Lung (tissue), 12 donors: ENCODE measurements around the gene PGAP2. TPM values are rescaled to one million over a fixed set of nuclear protein-coding genes. Genes with fewer than 3 reads are reported as not detected.
"Not testable (repeated sequence)": the region's sequence is repeated elsewhere in the genome, so short reads cannot be mapped to it uniquely, and the experiment has no call there.

Experiments used
- ATAC-seq: fragments of 200-7000 bp; cut with Tn5 transposase; one replicate; pipeline ENCODE4 v1.9.1; 2020; ENCODE audit warnings: moderate number of reproducible peaks; ENCODE audit not compliant: insufficient read depth, low FRiP score
- DNase-seq, 3 donors: peaks; one replicate each; pipeline ENCODE4 v3.0.0-alpha.2; 2013 to 2017
- H3K27ac ChIP-seq, 2 donors: one replicate each; pipeline ENCODE4 v1.5.1; 2013; ENCODE audit warnings: mild to moderate bottlenecking in 2 of 2, moderate library complexity in 2 of 2, control low read depth in 1 of 2, inconsistent platforms in 1 of 2, low read depth in 1 of 2, low read length in 1 of 2
- H3K27me3 ChIP-seq, 3 donors: one replicate each; pipeline ENCODE4 v1.5.1; 2013; ENCODE audit warnings: low read length in 2 of 3; ENCODE audit not compliant: control insufficient read depth in 3 of 3, insufficient read depth in 3 of 3
- H3K36me3 ChIP-seq, 4 donors: one replicate each; pipeline ENCODE4 v1.5.1; 2013; ENCODE audit warnings: low read length in 4 of 4, mild to moderate bottlenecking in 1 of 4, moderate library complexity in 1 of 4; ENCODE audit not compliant: control insufficient read depth in 4 of 4, insufficient read depth in 4 of 4
- H3K4me1 ChIP-seq, 5 donors: one replicate each; pipeline ENCODE4 v1.5.1; 2013; ENCODE audit warnings: low read length in 5 of 5, mild to moderate bottlenecking in 2 of 5, moderate library complexity in 1 of 5; ENCODE audit not compliant: control insufficient read depth in 5 of 5, insufficient read depth in 5 of 5
- H3K4me3 ChIP-seq: one replicate; pipeline ENCODE4 v1.5.1; 2013; ENCODE audit warnings: mild to moderate bottlenecking, control low read depth, moderate library complexity
- H3K9ac ChIP-seq, 2 donors: one replicate each; pipeline ENCODE4 v1.5.1; 2013; ENCODE audit warnings: low read length in 2 of 2, control low read depth in 1 of 2; ENCODE audit not compliant: insufficient read depth in 1 of 2
- H3K9me3 ChIP-seq, 4 donors: one replicate each; pipeline ENCODE4 v1.5.1; 2013; ENCODE audit warnings: low read length in 3 of 4, mild to moderate bottlenecking in 1 of 4, moderate library complexity in 1 of 4; ENCODE audit not compliant: control insufficient read depth in 4 of 4, insufficient read depth in 3 of 4
- CTCF ChIP-seq: IDR thresholded peaks from 2 replicates; pipeline ENCODE4 v1.5.1; 2012; ENCODE audit warnings: mild to moderate bottlenecking; ENCODE audit errors: control extremely low read depth, extremely low read depth
- WGBS, 2 donors: extraction: QIAGEN DNeasy Blood & Tissue Kit; methylation state at CpG; one replicate each; pipeline ENCODE4 v1.1.7; 2013; 5-methylcytosine and 5-hydroxymethylcytosine counted together
- polyA plus RNA-seq, 2 donors: library from polyadenylated mRNA; stranded (reverse); fragments of 200-250 nt; gene quantifications; one replicate each; pipeline ENCODE4 v1.2.1, GENCODE V29; 2013
- total RNA-seq, 2 donors: library from RNA; depleted of rRNA in 1 of 2; stranded (reverse); fragments of >200 nt in 1 of 2; gene quantifications; one replicate each; pipeline ENCODE4 v1.2.1, GENCODE V29; 2014 to 2021
- donor health status: control.
- donor health status: control.
- donor health status: Bipolar disorder and iron deficiency.
- donor health status: healthy.
- donor health status: DM: yes; HTN: yes; CAD: no.

The PGAP2 gene
- total and polyA plus RNA-seq, 4 donors: 17.5 to 23.6 (median 20.9) TPM

DNA sequence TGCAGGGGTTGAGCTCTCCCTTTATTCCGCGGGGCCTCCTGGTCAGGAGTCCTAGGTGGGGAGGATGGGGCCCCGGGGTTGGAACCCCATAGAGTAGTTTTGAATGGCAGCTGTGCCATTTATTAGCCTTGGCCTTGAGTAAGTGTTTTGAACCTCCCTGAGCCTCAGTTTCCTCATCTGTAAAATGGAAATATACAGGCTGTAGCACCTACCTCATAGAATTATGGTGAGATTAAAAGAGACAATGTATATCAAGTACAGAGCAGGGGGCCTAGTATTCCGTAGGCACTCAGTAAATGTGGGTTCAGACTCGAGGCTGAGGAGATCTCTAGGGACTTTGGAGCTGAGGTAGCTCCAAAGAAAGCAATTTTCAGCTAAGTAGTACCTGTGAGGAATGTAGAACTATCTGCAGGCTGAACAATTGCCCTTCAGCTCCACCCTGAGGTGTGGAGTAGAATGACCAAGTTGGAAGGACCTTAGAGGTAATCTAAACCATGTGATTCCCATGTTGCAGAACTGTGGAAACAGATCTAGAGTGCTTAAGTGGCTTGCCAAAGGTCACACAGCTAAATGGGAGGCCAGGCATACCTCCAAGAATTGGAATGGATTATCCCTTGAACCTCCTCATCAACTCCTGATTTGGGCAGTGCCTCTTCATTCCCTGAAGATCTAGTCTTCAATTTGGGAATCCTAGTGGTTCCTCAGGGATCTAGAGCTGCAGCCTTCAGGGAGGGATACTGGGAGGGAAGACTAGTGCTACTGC is 682 bp downstream of the PGAP2 start:
- H3K9ac ChIP-seq: peak overlapping the region; percentile 31 to 48
- H3K9me3 ChIP-seq: no peaks in the 10 kb centered on the region
- H3K4me3 ChIP-seq: peak overlapping the region; percentile 67
- H3K27ac ChIP-seq: peak overlapping the region; percentile 2 to 68
- no peaks in the 10 kb centered on the region for H3K36me3 ChIP-seq
- WGBS, 2 donors: 17 to 27% methylated on average over 5 of the region's 5 CpGs
- peak; percentile 84 for ATAC-seq
- H3K27me3 ChIP-seq: no peaks in the 10 kb centered on the region
- peak in 2 of 3 donors; percentile 43 to 59 for DNase-seq
- peaks cover 0 to 10% (median 2%) of the 10 kb centered on the region in 5 donors for H3K4me1 ChIP-seq
- TF ChIP-seq CTCF: peak; percentile 31

- Histone ChIP-seq H3K36me3 (no peaks in the 10 kb centered on the region), H3K9ac (no peak overlapping the region), H3K4me1 (peaks cover 0 to 10% (median 2%) of the 10 kb centered on the region in 5 donors), H3K4me3 (no peak overlapping the region), H3K27me3 (no peaks in the 10 kb centered on the region), H3K9me3 (no peaks in the 10 kb centered on the region), H3K27ac (no peak overlapping the region)
- no peak for TF ChIP-seq CTCF
- WGBS, 2 donors: 85 to 100% methylated on average over 1 of the region's 1 CpG
- no peak for DNase-seq
- no peak for ATAC-seq
Observed at GRCh38 chr11:3809624-3809928, 1.2 kb downstream of the PGAP2 start.

DNA sequence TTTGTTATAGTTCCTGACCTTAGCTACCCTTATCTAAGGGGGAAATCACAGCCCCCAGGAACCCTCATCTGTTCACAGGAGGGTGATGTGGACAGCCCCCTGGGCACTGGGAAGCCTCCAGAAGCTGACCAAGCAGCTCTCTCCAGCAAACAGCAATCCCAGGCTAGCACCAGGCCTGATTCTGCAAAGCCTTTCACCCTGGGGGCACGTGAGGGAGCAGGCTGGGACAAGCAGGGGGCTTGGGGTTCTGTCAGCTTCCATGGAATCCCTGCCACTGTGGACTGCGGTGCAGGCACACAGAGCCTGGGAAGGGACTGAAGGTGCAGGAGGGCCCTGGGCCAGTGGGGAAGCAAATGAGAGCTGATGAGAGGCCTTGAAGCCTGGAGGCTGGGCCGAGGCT is 2.1 kb downstream of the PGAP2 start:
- peak overlapping the region in 1 of 2 donors; percentile 47 for H3K27ac ChIP-seq
- DNase-seq (no peak), ATAC-seq (no peak)
- TF ChIP-seq CTCF: no peak
- no peaks in the 10 kb centered on the region for H3K9me3 ChIP-seq
- H3K4me3 ChIP-seq: no peak overlapping the region
- peaks cover 0 to 15% (median 3%) of the 10 kb centered on the region in 5 donors for H3K4me1 ChIP-seq
- WGBS, 2 donors: 90 to 92% methylated on average over 3 of the region's 3 CpGs
- no peaks in the 10 kb centered on the region for H3K36me3 ChIP-seq
- H3K9ac ChIP-seq: no peak overlapping the region
- H3K27me3 ChIP-seq: no peaks in the 10 kb centered on the region

DNA sequence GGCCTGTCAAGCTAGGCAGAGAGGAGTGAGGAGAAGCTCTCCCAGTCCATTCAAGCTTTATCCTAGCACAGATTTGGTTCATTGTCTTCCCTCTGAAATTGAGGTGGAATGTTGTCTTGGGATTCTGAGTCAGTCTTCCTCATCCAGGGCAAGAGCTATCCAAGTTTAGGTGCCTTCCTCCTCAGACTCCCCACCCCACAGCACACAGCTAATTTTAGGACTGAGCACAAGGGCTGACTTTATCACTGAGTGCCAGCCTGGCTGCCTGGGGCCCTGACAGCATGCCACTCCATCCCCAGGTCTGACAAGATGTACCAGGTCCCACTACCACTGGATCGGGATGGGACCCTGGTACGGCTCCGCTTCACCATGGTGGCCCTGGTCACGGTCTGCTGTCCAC is 2.6 kb downstream of the PGAP2 start:
- no peak overlapping the region for H3K9ac ChIP-seq
- no peaks in the 10 kb centered on the region for H3K36me3 ChIP-seq
- 96 to 97% methylated on average over 4 of the region's 4 CpGs for WGBS, 2 donors
- H3K4me1 ChIP-seq: peaks cover 0 to 20% (median 3%) of the 10 kb centered on the region in 5 donors
- no peak for TF ChIP-seq CTCF
- no peak for DNase-seq
- no peaks in the 10 kb centered on the region for H3K27me3 ChIP-seq
- peak overlapping the region in 1 of 2 donors; percentile 47 for H3K27ac ChIP-seq
- H3K9me3 ChIP-seq: no peaks in the 10 kb centered on the region
- H3K4me3 ChIP-seq: no peak overlapping the region
- no peak for ATAC-seq

DNA sequence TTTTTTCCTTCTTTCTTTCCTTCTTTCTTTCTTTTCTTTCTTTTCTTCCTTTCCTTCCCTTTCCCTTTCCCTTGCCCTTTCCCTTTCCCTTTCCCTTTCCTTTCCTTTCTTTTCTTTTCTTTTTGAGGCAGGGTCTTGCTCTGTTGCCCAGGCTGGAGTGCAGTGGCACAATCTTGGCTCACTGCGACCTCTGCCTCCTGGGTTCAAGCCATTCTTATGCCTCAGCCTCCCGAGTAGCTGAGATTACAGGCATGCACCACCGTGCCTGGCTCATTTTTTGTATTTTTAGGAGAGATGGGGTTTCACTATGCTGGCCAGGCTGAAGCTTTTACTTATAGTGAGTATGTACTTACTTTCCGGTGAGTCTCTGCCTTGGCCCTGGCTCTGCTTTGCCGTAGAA is 6.5 kb downstream of the PGAP2 start:
- H3K9ac ChIP-seq, H3K27ac ChIP-seq, H3K27me3 ChIP-seq, DNase-seq, H3K9me3 ChIP-seq, H3K4me3 ChIP-seq, ATAC-seq, H3K36me3 ChIP-seq: not testable (repeated sequence)
- peaks cover 0 to 24% (median 7%) of the 10 kb centered on the region in 5 donors for H3K4me1 ChIP-seq
- 95 to 97% methylated on average over 5 of the region's 5 CpGs for WGBS, 2 donors
